Measurements from ENCODE around the gene TMEM131. TPM values are rescaled to one million over a fixed set of nuclear protein-coding genes. Genes with fewer than 3 reads are reported as not detected.

The TMEM131 gene
- total RNA-seq, 6 experiments from 2014 or later: 39.2 to 49.5 (median 45.1) TPM

- H3K36me3 Mint-ChIP-seq (ENCODE audit: low read depth): peaks cover 20% of the 10 kb centered on the region
- peaks cover 5% of the 10 kb centered on the region for H3K4me1 Mint-ChIP-seq (ENCODE audit: low read depth)
- no peaks in the 10 kb centered on the region for H3K9me3 Mint-ChIP-seq
- no peak for DNase-seq
- TF ChIP-seq, protein P1, sequence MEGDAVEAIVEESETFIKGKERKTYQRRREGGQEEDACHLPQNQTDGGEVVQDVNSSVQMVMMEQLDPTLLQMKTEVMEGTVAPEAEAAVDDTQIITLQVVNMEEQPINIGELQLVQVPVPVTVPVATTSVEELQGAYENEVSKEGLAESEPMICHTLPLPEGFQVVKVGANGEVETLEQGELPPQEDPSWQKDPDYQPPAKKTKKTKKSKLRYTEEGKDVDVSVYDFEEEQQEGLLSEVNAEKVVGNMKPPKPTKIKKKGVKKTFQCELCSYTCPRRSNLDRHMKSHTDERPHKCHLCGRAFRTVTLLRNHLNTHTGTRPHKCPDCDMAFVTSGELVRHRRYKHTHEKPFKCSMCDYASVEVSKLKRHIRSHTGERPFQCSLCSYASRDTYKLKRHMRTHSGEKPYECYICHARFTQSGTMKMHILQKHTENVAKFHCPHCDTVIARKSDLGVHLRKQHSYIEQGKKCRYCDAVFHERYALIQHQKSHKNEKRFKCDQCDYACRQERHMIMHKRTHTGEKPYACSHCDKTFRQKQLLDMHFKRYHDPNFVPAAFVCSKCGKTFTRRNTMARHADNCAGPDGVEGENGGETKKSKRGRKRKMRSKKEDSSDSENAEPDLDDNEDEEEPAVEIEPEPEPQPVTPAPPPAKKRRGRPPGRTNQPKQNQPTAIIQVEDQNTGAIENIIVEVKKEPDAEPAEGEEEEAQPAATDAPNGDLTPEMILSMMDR (IDR thresholded peaks at IDR 0.05): no peak
- H3K27ac Mint-ChIP-seq: no peak overlapping the region
- H3K4me3 Mint-ChIP-seq: no peak overlapping the region
- H3K27me3 Mint-ChIP-seq (ENCODE audit: insufficient read depth): peaks cover 2% of the 10 kb centered on the region; the same call in 1 of the 2 replicates
These were observed 220.7 kb downstream of the TMEM131 start for GRCh38 chr2:97775074-97775473.

DNA sequence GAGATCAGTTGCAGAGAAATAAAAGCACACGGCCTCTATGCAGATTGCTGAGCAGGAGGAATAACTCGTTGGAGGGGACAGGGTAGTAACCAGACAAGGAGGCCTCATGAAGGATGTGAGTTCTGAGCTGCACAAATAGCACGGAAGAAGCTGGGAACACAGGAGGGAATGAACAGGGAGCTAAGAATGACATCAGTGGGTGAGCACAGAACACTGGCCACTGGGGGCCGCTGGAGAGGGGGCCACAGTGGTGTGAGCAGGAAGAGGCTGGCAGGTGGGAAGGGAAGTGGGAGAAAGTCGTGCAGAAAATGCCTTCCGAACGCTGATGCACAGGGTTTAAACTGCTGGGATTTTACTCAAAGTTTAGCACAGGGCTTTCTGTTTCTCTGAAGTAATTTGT, 221.3 kb downstream of the TMEM131 start:
- peaks cover 2% of the 10 kb centered on the region; the same call in 1 of the 2 replicates for H3K27me3 Mint-ChIP-seq (ENCODE audit: insufficient read depth)
- TF ChIP-seq, protein P1 (IDR thresholded peaks at IDR 0.05): no peak
- peaks cover 20% of the 10 kb centered on the region for H3K36me3 Mint-ChIP-seq (ENCODE audit: low read depth)
- peaks cover 5% of the 10 kb centered on the region for H3K4me1 Mint-ChIP-seq (ENCODE audit: low read depth)
- H3K27ac Mint-ChIP-seq: no peak overlapping the region
- H3K9me3 Mint-ChIP-seq: no peaks in the 10 kb centered on the region
- no peak for DNase-seq
- no peak overlapping the region for H3K4me3 Mint-ChIP-seq

- no peak overlapping the region for H3K4me3 Mint-ChIP-seq
- H3K4me1 Mint-ChIP-seq (ENCODE audit: low read depth): peaks cover 2% of the 10 kb centered on the region
- H3K27me3 Mint-ChIP-seq (ENCODE audit: insufficient read depth): peaks cover 2% of the 10 kb centered on the region; the same call in 1 of the 2 replicates
- TF ChIP-seq, protein P1 (IDR thresholded peaks at IDR 0.05): no peak
- H3K36me3 Mint-ChIP-seq (ENCODE audit: low read depth): peaks cover 21% of the 10 kb centered on the region
- no peaks in the 10 kb centered on the region for H3K9me3 Mint-ChIP-seq
- DNase-seq: no peak
- no peak overlapping the region; the same call in 1 of the 2 replicates for H3K27ac Mint-ChIP-seq
These were observed 225.3 kb downstream of the TMEM131 start for GRCh38 chr2:97770445-97770844.

- H3K9me3 Mint-ChIP-seq: no peaks in the 10 kb centered on the region
- no peak overlapping the region for H3K27ac Mint-ChIP-seq
- no peak for DNase-seq
- no peak overlapping the region for H3K4me3 Mint-ChIP-seq
- TF ChIP-seq, protein P1 (IDR thresholded peaks at IDR 0.05): no peak
- peaks cover 2% of the 10 kb centered on the region; the same call in 1 of the 2 replicates for H3K27me3 Mint-ChIP-seq (ENCODE audit: insufficient read depth)
- H3K4me1 Mint-ChIP-seq (ENCODE audit: low read depth): no peaks in the 10 kb centered on the region
- peaks cover 23% of the 10 kb centered on the region for H3K36me3 Mint-ChIP-seq (ENCODE audit: low read depth)
These were observed 226.0 kb downstream of the TMEM131 start for GRCh38 chr2:97769711-97770110.

- DNase-seq: no peak
- no peaks in the 10 kb centered on the region for H3K9me3 Mint-ChIP-seq
- no peak overlapping the region for H3K27ac Mint-ChIP-seq
- H3K4me3 Mint-ChIP-seq: no peak overlapping the region
- peaks cover 19% of the 10 kb centered on the region for H3K36me3 Mint-ChIP-seq (ENCODE audit: low read depth)
- TF ChIP-seq, protein P1 (IDR thresholded peaks at IDR 0.05): no peak
- peaks cover under 1% of the 10 kb centered on the region; the same call in 1 of the 2 replicates for H3K27me3 Mint-ChIP-seq (ENCODE audit: insufficient read depth)
- H3K4me1 Mint-ChIP-seq (ENCODE audit: low read depth): peaks cover under 1% of the 10 kb centered on the region; the same call in 1 of the 2 replicates
These were observed 226.4 kb downstream of the TMEM131 start for GRCh38 chr2:97769308-97769707.
